Measurements from ENCODE around the gene PKNOX2.

Gene PKNOX2

DNA sequence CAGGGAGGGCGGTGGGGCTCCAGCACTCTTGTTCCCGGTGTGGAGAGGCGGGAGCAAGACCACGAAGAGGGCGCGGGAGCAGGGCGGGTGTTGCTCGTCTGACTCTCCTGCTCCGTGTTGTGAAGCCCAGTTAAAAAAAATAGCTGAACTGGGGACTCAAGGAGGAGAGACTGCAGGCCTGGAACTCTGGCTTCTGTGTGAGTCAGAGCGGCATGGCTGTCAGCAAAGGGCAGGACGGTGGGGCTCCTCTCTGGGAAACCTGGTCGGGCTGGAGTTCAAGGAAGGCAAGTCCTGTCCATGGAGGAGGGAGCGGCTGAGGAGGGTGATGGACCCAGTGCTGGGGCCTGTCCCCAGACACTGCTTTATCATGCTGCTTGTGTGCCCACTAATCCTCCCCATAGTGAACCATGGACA lies 179.2 kb downstream of the PKNOX2 start:
- DNase-seq = no peak

DNA sequence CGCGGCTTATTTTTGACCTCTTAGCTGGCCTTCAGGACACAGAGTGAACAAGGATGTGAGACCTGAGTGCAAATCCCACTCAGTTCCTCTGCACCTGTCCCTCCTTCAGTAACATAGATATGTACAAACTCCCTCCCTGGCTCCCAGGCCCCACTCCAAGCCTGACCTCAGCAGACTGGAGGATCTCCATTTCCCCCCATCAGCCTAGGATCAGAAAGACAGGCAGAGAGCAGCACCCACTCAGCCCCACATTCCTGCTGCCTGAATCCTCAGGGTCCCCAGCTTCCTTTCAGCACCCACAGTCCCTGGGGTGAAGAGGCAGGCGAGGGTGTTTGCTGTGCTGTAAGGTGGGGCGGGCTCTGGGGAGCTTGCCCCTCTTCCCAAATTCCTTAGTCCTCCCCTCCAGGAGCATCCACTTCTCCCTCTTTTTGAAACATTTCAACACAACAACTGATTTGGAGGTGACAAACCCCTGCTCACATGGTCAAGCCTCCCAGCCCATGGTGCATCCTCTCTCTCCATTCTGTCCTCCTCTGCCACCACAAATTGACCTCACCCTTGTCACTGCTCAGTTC lies 180.4 kb downstream of the PKNOX2 start:
- DNase-seq = no peak

DNA sequence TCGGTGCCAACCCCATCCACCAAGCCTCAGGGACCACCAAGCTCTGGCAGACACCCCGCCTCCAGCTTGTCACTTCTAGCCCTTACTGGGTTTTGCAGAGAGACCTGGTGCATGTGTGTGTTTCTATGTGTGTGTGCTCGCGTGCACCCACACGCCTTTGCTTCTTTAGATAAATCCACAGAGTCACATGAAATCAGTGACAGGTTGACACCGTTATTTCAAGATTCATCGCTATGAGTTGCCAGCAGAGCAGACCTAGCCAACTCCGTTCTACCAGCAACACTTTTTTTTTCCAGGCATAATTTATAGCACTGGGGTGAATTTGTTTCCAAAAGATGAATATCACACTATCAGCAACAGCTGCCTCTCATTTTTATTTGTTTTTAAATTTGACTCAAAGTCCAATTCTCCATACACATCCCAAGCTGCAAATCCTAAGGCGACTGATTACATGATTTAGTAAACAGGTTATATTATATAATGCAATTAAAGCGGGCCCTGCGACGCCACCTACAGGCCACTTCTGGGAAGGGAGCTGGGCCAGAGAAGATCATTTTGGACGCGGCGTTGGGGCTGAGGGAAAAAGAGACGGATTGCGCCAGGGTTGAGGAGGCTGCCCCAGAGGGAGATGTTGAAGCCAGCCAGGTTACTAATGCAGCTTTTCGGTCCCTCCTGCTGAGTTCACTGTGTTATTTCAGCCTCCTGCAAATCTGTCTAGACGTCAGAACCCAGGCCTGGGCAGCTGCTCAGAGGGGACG lies 181.0 kb downstream of the PKNOX2 start:
- peak in 3 of 5 donors; percentile 3 to 33 (median 9) for DNase-seq

DNA sequence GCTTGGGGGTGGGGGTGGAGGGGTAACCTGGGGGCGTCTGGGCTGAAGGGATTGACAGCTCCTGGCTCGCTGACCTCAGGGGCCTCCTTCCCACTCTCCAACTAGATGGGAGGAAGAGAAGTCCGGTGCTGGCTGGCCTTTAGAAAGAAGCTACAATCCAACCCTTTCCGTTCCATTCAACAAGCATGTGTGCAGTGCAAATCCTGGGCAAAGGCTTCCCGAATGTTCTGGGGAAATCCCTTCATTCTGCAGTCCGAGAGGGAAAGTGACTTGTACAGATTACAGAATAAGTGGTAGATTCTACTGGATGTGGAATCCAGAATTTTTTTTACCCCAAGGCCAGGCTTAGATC lies 181.6 kb downstream of the PKNOX2 start:
- no peak for DNase-seq

DNA sequence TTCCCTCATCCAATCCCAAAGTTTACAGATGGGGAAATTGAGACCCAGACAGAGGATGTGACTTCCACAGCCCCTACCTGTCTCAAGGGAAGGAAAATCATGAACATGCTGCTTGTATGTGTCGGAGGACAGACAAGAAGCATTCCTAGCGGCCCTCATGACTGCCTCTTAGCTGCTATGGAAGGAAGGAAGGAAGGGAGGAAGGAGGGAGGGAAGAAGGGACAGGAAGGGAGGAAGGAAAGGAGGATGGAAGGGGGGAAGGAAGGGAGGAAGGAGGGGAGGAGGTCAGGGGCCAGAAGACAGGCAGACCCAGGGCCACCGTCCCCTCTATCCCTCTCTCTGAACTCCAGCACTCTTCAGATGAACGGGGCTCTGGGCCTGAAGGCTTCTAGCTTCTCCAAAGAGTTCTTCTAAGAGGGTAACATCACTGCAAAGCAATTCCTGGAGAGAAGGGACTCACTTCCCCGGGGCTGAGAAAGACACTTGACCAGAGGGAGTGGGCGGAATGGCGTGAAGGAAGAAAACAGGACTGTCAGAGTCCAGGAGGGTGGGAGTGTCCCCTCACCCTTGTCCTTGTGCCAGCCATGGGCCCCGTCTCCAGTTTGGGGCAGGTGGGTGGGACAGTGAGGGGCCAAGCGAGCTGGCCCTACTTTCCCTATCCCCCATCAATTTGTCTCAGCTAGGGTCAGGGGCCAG lies 182.2 kb downstream of the PKNOX2 start:
- no peak for DNase-seq

DNA sequence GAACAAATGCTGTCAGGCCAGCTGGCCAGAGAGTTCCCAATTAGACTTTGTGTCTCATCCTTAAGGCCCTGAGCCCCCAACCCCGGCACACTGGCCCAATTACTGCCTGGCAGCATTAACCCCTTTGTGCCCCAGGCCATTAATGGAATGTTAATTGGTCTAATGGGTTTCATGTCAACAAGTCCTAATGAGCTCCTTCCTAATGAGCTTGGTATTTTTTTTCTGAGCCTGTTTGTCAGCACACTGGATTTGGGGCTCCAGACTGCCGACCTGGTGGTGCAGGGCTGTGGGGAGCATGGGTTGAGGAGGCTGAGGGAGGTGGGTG lies 182.7 kb downstream of the PKNOX2 start:
- no peak for DNase-seq

DNA sequence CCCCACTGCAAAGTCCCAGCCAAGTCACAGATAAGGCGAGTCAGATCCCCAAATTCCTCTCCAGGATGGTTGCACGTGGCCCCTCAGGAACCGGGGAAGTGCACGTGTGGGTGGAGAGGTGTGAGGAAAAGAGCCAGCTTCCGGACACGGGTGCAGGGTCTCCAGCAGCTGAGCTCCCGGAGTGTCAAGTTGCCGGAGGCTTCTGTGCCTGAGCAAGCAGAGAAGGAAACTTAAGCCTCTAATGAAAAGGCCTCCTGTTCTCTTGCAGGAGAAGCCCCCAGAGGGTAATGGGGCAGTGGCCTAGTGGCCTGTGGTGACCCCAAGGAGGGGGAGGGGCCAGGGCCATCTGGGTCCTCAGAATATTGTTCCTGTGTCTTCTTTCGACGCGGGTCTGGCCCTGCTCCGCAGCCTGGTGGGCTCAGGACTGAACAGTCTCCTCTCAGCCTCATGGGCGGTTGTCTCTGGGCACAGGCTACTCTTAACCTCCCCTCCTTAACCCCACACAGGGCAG lies 183.6 kb downstream of the PKNOX2 start:
- no peak for DNase-seq

DNA sequence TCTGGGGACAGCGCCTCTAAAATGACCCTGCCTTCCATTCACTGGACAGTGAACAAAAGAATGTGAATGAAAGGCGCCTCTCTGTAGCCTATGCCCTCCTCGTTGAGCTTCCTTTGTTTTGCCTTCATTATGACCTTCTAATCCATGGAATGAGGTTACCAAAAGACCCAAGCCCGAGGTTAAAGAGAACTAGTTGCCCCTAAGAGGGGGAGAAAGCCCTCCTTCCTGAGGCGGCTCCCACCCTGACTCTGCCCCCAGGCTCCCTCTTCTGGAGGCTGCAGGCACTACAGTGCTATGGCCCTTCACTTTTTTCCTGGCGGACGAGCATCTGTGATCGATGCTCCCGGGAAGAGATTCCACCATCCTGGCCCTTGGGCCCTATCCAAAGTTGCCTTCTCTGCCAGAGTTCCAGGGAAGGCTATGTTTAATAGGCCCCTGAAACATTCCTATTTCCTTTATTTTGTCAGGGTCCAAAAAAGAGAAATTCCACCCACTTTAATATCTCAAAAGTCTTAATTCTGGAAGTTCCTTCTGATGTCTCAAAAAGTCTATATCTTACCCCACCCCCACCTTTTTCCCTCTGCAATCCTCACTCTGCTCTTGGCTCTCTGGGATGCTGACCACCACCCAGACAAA lies 184.2 kb downstream of the PKNOX2 start:
- DNase-seq = peak in 3 of 5 donors; percentile 6 to 19 (median 8)

DNA sequence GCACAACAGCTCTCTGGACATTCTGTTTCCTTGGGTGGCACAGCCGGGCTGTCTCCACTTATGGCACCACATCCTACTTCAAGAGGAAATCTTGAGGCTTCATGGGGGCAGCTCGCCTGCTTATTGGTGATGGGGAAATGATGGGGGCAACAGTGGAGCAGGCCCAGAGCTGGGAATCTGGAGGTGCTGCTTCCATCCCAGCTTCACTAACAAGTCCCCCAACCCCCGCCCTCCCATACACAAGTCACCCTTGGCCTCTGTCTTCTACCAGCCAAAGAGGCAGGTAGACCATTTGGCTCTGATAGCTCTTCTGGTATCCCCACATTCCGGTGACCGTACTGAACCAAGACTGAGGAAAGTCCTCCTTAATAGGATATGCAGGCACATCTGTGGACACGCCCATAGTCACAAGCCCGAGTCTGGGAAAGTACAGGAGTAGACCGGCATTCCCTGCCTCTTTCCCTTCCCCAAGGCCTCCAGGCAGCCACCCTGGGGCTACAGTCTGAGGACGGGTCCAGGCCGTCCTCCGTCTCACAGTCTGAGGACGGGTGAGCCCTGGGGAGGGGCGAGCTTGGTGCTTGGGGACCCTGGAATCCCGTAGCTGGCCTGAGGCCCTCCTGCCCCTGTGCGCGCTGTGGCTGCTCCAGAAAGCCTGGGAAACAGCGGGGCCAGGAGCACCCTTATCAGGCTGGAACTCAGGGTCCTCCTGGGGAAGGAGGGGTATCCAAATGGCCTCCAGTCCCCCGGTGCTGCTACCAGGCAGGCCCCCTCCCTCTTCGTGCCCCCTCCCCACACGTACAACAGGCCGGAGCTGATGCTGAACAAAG lies 185.9 kb downstream of the PKNOX2 start:
- no peak for DNase-seq

DNA sequence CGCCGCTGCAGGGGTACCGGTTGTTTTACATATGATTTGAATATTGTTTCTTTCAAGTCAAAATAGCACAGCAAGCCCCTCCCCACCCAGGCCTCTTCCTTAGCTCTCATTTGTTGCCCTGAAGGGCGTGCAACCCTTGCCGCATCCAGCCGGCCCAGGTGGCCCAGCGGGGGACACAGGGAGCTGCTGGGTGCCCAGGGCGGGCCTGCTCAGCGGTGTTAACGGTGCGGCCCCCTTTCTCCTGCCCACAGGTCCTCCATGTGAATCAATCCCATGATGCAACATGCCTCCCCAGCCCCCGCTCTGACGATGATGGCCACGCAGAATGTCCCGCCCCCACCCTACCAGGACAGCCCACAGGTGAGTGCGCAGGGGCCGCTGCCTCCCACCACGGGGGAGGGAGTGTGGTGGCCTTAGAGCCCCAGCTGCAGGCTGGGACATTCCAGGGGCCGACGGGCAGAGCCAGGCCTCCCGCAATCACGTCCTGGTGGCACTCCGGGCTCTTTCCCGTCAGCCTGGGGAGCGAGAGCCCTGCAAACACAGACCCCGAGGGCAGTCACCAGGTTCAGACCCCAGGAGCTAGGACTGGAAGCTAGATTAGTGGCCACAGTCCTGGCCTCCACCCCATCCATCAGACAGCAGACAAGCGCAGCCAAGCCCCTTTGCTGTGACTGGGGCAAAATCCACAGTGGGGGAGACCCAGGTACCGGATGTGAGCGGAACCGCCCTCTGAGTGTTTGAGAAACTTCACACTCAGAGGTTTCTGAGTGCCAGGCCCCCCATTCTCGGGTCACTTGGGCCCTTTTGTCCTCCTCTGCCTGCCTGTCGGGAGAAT lies 186.7 kb downstream of the PKNOX2 start:
- DNase-seq = no peak

DNA sequence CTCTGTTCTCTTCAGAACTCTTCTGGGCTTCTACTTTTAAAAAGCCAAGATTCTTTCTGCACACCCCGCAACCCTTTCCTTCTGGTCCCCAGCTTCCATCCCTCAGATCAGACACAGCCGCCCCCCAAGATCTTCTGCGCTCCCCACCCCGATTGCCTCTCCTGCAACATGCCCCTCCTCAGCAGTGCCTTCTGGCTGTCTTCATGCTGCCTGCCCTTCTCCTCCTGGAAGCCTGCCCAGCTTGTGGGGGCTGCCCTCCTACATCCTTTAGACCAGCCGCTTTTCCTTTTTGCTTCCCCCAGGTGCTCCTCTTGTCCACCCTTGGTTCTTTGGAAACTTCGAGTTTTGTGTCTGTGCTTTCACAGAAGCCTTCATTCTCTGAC lies 187.3 kb downstream of the PKNOX2 start:
- no peak for DNase-seq

DNA sequence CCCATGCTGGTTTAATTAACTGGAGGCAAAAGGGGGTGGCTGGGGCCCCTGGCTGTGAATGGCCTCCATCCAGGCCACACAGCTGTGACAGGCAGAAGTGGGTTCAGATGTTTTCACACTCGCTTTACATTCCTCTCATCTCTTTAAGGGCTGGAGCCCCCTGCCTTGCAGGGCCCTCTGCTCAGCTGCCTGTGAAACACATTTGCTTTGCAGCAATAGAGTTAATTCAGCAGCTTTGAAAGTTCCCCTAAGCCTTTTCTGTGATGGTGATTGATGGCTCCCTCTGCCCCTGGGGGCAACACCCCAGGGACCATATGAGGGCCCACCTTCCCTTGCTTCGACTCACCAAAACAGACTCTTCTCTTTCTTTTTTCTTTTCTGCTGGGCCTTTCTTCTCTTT lies 192.2 kb downstream of the PKNOX2 start:
- no peak for DNase-seq

DNA sequence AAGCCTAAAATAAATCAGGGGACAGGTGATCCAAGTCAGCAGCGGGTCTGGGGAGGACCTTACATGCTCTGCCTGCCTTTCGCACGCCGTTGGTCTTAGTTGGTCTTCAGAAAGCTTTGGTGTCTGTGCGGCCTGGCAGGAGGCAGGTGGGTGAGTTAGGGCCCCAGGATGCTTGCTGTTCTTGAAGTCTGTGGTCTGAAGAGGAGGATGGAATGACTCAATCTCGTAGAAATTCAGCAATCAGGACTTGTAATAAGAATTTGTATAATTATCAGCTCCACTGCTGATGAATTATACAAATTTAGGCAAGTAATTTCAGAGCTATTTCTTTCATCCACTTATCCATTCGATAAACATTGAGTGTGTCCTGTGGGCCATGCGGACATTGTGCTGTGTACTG lies 193.0 kb downstream of the PKNOX2 start:
- DNase-seq = no peak

DNA sequence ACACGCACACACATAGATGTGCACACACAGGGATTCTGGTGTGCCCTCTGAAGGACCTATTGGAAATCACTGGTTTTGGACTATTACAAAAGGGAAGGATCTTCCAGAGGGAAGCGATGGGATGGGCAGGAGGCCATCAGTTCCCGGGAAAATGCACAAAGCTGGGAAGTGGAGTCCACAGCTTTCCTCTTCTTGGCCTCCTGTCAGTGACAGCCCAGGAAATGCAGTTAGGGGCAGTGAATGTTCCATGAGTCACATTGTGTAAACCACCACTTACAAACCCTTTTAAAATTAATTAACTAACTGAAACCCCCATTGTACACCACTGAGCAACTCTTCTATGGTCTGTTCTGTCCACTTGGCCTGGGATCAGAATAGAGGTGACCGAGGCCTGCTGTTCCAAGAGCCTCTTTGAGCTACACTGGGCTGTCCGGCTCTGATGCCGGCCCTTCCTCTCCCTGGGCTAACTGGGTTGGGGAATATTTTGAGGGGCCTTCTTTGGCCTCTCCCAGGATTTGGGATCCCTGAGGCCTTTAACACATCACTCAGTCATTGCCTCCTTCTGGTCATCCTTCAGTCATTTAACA lies 193.8 kb downstream of the PKNOX2 start:
- no peak for DNase-seq

DNA sequence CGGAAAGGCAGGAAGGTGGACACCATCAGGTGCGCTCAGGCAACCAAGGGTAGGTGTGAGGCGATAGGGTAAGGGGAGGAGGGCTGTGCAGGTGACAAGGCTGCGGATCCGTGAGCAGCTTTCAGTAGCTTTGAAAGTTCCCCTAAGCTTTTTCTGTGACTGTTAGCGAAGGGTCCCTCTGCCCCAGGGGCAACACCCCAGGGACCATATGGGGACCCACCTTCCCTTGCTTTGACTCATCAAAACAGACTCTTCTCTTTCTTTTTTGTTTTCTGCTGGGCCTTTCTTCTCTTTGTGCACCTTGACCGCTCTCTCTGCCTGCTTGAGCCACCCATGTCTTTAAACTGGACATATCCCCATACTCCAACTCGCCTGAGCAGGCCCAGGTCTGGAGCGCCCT lies 194.6 kb downstream of the PKNOX2 start:
- no peak for DNase-seq

DNA sequence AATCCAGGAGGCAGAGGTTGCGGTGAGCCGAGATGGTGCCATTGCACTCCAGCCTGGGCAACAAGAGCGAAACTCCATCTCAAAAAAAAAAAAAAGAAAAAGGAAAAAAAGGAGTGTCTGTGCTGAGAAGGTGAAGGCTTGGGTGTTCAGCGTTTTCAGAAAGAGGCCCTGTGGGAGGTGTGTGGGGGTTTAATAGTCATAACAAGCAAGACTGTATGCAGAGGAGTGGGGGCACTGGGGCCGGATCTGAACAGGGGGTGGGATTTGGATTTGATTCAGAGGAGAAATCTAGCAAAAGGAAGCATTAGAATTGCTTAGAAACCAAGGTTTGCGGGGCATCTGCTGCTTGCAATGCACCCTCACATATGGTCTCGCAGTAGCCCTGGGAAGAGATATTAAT lies 195.5 kb downstream of the PKNOX2 start:
- DNase-seq = no peak

DNA sequence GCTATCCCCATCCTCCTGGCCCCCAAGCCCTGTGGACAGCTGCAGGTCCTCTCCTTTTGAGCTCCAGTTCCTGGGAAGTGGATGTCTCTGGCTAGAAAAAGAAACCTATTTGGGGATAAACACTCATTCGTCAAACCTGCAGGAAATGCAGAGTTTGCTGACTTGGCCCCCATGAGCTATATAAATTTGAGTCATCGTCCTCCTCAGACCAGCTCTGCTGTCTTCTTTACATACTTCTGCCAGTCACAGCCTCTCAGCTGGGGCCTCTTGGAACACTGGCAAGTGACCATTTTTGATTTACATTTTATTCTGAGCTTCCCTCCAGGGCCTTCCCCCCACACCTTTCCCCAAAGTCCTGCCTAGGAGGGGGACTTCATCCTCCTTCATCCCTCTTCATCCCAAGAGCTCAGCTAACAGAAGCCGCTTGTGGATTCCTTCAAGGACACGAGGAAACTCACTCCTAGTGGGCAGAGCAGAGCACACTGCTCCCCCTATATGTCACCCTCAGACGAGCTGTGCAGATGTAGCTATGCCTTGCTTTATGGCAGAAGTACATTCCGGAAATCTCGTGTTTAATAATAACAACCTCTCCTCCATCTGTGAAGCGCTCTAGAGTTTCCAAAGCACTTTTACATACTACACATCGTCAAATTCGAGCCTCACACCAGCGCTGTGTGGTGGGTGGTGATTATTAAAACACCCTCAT lies 199.7 kb downstream of the PKNOX2 start:
- DNase-seq = peak in 1 of 5 donors; percentile 7

DNA sequence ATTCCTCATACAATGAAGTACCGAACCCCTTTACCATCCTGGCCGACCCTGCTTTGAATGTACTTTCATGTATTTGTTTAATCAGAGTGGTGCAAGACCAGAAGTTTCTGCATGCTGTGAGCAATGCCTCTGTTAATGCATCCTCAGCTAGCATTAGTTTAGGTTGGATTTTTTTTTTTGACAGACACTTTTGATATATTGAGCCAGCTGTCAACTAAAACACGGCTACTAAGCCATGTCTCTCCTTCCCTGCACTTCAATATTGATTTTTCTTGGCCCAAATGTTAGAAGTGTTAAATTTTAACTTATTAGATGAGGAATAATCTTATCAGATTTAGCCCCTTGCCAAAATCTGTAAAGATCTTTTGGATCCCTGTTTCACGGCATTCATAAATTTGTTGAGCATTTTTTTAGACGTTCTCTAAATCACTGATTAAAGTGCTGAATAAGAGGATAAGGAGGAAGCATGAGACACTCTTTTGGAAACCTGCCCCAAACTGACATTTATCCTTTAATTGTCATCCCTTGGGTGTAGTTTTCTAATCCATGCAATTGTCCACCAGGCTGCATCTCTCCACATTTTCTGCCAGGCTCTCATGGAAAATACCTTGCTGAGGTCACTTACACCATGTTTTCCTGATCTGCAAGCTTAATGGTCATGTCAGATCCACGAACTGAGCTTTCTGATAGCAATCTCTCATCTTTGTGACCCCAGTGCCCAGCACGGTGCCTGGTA lies 200.8 kb downstream of the PKNOX2 start:
- no peak for DNase-seq

DNA sequence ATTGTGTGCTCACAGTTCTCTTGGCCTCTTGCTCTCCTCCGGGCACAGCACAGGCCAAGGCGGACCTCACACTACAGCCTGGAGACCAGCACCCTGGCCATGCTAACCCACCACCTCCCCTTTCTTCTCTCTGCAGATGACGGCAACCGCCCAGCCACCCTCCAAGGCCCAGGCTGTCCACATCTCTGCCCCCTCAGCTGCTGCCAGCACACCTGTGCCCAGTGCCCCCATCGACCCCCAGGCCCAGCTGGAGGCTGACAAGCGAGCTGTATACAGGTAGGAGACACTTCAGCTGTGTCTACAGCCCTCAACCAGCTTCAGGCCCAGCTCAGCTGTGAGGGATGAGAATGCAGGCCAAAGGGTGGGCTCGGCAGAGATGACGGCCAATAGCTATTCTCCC lies 203.2 kb downstream of the PKNOX2 start:
- DNase-seq = no peak

DNA sequence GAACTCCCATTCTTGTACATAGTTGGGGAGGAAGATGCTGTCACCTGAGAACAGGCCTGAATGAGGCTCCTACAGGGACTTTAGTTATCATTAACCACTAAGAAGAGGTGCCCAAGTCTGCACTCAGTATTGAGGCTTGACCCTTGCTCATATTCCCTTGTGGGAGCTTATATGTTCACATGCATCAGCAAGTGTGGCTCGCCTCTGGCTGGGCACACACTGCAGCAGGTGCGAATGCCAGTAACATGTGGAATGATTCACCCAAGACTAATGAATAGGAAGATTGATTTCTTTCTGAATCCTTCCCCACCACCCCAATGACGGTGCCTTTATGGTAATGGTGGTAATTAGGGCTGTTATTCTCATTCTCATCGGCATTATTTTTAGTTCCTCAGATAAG lies 204.2 kb downstream of the PKNOX2 start:
- no peak for DNase-seq

Measured in T-helper 1 cell (primary cell).